HG02763 (cell line): ENCODE data around the gene HEG1.

Experiments
- ATAC-seq: cut with Tn5 transposase; IDR thresholded peaks from one replicate; pipeline ENCODE4 v1.9.1; 2021; ENCODE audit warnings: mild to moderate bottlenecking, moderate library complexity; ENCODE audit not compliant: unreplicated experiment

Gene HEG1

GRCh38 chr3:124918524-124918923 is 137.3 kb downstream of the HEG1 start:
- ATAC-seq: no peak

GRCh38 chr3:124916837-124917409 is 138.9 kb downstream of the HEG1 start:
- no peak for ATAC-seq
